ENCODE results near the gene HOXD8.

The HOXD8 gene

DNA sequence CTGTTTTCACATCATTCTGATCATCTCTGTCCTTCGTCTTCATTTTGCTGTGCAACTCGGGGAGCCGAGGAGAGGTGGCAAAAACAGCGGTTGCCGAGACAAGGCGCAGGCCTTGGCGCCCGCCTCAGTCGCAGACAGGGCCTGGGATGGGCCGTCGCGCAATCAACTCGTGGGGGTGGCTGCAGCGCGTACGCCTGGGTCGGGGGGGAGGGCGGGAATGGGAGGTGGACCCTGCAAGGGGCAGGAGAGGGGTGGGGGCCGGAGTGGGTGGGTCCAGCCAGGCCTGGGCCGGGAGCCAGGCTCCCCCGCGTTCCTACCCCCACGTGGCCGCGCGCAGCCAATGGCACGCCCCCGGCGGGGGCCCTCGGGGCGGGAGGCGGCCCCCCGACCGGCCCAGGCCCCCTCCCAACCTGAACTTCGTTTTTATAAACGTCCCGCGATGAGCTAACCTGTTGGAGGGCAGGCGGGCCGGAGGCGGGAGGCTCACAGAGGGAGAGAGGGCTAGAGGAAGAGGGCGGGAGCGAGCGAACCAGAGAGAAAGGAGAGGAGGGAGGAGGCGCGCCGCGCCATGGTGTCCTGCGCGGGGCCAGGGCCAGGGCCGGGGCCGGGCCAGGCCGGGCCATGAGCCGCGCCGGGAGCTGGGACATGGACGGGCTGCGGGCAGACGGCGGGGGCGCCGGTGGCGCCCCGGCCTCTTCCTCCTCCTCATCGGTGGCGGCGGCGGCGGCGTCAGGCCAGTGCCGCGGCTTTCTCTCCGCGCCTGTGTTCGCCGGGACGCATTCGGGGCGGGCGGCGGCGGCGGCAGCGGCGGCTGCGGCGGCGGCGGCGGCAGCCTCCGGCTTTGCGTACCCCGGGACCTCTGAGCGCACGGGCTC, 37.0 kb upstream of the HOXD8 start, which contains the start of gene HOXD13 (continued):
- TF ChIP-seq, protein P1, sequence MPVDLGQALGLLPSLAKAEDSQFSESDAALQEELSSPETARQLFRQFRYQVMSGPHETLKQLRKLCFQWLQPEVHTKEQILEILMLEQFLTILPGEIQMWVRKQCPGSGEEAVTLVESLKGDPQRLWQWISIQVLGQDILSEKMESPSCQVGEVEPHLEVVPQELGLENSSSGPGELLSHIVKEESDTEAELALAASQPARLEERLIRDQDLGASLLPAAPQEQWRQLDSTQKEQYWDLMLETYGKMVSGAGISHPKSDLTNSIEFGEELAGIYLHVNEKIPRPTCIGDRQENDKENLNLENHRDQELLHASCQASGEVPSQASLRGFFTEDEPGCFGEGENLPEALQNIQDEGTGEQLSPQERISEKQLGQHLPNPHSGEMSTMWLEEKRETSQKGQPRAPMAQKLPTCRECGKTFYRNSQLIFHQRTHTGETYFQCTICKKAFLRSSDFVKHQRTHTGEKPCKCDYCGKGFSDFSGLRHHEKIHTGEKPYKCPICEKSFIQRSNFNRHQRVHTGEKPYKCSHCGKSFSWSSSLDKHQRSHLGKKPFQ (tag by site-specific recombination; IDR thresholded peaks at IDR 0.05) = no peak
- TF ChIP-seq ZNF10 (tag by site-specific recombination; IDR thresholded peaks at IDR 0.05) = no peak
- TF ChIP-seq ZNF157 (tag by site-specific recombination; IDR thresholded peaks at IDR 0.05) = no peak
- TF ChIP-seq, protein P2, sequence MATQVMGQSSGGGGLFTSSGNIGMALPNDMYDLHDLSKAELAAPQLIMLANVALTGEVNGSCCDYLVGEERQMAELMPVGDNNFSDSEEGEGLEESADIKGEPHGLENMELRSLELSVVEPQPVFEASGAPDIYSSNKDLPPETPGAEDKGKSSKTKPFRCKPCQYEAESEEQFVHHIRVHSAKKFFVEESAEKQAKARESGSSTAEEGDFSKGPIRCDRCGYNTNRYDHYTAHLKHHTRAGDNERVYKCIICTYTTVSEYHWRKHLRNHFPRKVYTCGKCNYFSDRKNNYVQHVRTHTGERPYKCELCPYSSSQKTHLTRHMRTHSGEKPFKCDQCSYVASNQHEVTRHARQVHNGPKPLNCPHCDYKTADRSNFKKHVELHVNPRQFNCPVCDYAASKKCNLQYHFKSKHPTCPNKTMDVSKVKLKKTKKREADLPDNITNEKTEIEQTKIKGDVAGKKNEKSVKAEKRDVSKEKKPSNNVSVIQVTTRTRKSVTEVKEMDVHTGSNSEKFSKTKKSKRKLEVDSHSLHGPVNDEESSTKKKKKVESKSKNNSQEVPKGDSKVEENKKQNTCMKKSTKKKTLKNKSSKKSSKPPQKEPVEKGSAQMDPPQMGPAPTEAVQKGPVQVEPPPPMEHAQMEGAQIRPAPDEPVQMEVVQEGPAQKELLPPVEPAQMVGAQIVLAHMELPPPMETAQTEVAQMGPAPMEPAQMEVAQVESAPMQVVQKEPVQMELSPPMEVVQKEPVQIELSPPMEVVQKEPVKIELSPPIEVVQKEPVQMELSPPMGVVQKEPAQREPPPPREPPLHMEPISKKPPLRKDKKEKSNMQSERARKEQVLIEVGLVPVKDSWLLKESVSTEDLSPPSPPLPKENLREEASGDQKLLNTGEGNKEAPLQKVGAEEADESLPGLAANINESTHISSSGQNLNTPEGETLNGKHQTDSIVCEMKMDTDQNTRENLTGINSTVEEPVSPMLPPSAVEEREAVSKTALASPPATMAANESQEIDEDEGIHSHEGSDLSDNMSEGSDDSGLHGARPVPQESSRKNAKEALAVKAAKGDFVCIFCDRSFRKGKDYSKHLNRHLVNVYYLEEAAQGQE (tag by site-specific recombination; IDR thresholded peaks at IDR 0.05) = no peak
- no peak for TF ChIP-seq ZNF211 (tag by site-specific recombination; IDR thresholded peaks at IDR 0.05; ENCODE audit: low read depth)
- TF ChIP-seq, protein P3, sequence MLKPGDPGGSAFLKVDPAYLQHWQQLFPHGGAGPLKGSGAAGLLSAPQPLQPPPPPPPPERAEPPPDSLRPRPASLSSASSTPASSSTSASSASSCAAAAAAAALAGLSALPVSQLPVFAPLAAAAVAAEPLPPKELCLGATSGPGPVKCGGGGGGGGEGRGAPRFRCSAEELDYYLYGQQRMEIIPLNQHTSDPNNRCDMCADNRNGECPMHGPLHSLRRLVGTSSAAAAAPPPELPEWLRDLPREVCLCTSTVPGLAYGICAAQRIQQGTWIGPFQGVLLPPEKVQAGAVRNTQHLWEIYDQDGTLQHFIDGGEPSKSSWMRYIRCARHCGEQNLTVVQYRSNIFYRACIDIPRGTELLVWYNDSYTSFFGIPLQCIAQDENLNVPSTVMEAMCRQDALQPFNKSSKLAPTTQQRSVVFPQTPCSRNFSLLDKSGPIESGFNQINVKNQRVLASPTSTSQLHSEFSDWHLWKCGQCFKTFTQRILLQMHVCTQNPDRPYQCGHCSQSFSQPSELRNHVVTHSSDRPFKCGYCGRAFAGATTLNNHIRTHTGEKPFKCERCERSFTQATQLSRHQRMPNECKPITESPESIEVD (tag by site-specific recombination; IDR thresholded peaks at IDR 0.05) = peak; percentile 37; the same call in 1 of the 2 replicates
- no peak for TF ChIP-seq ZNF658 (tag by site-specific recombination; IDR thresholded peaks at IDR 0.05)
- TF ChIP-seq, protein P4, sequence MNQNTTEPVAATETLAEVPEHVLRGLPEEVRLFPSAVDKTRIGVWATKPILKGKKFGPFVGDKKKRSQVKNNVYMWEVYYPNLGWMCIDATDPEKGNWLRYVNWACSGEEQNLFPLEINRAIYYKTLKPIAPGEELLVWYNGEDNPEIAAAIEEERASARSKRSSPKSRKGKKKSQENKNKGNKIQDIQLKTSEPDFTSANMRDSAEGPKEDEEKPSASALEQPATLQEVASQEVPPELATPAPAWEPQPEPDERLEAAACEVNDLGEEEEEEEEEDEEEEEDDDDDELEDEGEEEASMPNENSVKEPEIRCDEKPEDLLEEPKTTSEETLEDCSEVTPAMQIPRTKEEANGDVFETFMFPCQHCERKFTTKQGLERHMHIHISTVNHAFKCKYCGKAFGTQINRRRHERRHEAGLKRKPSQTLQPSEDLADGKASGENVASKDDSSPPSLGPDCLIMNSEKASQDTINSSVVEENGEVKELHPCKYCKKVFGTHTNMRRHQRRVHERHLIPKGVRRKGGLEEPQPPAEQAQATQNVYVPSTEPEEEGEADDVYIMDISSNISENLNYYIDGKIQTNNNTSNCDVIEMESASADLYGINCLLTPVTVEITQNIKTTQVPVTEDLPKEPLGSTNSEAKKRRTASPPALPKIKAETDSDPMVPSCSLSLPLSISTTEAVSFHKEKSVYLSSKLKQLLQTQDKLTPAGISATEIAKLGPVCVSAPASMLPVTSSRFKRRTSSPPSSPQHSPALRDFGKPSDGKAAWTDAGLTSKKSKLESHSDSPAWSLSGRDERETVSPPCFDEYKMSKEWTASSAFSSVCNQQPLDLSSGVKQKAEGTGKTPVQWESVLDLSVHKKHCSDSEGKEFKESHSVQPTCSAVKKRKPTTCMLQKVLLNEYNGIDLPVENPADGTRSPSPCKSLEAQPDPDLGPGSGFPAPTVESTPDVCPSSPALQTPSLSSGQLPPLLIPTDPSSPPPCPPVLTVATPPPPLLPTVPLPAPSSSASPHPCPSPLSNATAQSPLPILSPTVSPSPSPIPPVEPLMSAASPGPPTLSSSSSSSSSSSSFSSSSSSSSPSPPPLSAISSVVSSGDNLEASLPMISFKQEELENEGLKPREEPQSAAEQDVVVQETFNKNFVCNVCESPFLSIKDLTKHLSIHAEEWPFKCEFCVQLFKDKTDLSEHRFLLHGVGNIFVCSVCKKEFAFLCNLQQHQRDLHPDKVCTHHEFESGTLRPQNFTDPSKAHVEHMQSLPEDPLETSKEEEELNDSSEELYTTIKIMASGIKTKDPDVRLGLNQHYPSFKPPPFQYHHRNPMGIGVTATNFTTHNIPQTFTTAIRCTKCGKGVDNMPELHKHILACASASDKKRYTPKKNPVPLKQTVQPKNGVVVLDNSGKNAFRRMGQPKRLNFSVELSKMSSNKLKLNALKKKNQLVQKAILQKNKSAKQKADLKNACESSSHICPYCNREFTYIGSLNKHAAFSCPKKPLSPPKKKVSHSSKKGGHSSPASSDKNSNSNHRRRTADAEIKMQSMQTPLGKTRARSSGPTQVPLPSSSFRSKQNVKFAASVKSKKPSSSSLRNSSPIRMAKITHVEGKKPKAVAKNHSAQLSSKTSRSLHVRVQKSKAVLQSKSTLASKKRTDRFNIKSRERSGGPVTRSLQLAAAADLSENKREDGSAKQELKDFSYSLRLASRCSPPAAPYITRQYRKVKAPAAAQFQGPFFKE (tag by site-specific recombination; IDR thresholded peaks at IDR 0.05; ENCODE audit: borderline replicate concordance) = no peak
- no peak for TF ChIP-seq ZFP3 (tag by site-specific recombination; IDR thresholded peaks at IDR 0.05; ENCODE audit: low read depth)
- no peak for TF ChIP-seq ZNF132 (tag by site-specific recombination; IDR thresholded peaks at IDR 0.05; ENCODE audit: borderline replicate concordance)
- TF ChIP-seq, protein P5, sequence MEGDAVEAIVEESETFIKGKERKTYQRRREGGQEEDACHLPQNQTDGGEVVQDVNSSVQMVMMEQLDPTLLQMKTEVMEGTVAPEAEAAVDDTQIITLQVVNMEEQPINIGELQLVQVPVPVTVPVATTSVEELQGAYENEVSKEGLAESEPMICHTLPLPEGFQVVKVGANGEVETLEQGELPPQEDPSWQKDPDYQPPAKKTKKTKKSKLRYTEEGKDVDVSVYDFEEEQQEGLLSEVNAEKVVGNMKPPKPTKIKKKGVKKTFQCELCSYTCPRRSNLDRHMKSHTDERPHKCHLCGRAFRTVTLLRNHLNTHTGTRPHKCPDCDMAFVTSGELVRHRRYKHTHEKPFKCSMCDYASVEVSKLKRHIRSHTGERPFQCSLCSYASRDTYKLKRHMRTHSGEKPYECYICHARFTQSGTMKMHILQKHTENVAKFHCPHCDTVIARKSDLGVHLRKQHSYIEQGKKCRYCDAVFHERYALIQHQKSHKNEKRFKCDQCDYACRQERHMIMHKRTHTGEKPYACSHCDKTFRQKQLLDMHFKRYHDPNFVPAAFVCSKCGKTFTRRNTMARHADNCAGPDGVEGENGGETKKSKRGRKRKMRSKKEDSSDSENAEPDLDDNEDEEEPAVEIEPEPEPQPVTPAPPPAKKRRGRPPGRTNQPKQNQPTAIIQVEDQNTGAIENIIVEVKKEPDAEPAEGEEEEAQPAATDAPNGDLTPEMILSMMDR (tag by site-specific recombination; IDR thresholded peaks at IDR 0.05) = no peak
- peak; percentile 22; the same call in 1 of the 2 replicates for TF ChIP-seq EGR2 (tag by site-specific recombination; IDR thresholded peaks at IDR 0.05; ENCODE audit: low read depth)
- TF ChIP-seq, protein P6, sequence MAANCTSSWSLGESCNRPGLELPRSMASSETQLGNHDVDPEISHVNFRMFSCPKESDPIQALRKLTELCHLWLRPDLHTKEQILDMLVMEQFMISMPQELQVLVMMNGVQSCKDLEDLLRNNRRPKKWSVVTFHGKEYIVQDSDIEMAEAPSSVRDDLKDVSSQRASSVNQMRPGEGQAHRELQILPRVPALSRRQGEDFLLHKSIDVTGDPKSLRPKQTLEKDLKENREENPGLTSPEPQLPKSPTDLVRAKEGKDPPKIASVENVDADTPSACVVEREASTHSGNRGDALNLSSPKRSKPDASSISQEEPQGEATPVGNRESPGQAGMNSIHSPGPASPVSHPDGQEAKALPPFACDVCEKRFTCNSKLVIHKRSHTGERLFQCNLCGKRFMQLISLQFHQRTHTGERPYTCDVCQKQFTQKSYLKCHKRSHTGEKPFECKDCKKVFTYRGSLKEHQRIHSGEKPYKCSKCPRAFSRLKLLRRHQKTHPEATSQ (tag by site-specific recombination; IDR thresholded peaks at IDR 0.05) = no peak
- TF ChIP-seq SALL2 (tag by site-specific recombination; IDR thresholded peaks at IDR 0.05; ENCODE audit: borderline replicate concordance) = no peak
- no peak for TF ChIP-seq ZNF341 (tag by site-specific recombination; IDR thresholded peaks at IDR 0.05; ENCODE audit: low read depth)
- no peak for TF ChIP-seq ZNF654 (tag by site-specific recombination; IDR thresholded peaks at IDR 0.05; ENCODE audit: low read depth)
- no peak for TF ChIP-seq ZNF2 (tag by site-specific recombination; IDR thresholded peaks at IDR 0.05)
- peak; percentile 48; the same call in 1 of the 2 replicates for TF ChIP-seq IKZF3 (tag by site-specific recombination; IDR thresholded peaks at IDR 0.05)
- TF ChIP-seq ZNF610 (tag by site-specific recombination; IDR thresholded peaks at IDR 0.05; ENCODE audit: borderline replicate concordance) = no peak
- TF ChIP-seq, protein P7, sequence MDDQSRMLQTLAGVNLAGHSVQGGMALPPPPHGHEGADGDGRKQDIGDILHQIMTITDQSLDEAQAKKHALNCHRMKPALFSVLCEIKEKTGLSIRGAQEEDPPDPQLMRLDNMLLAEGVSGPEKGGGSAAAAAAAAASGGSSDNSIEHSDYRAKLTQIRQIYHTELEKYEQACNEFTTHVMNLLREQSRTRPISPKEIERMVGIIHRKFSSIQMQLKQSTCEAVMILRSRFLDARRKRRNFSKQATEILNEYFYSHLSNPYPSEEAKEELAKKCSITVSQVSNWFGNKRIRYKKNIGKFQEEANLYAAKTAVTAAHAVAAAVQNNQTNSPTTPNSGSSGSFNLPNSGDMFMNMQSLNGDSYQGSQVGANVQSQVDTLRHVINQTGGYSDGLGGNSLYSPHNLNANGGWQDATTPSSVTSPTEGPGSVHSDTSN (CRISPR knock-in tag; IDR thresholded peaks at IDR 0.05) = no peak
